AG04449 (cell line): ENCODE measurements around the gene LHFPL4.
"Not testable (repeated sequence)": the region's sequence is repeated elsewhere in the genome, so short reads cannot be mapped to it uniquely, and the experiment has no call there.

ENCODE experiments used
- CTCF ChIA-PET: fragments of 350-600 bp; formaldehyde crosslinking; extraction: SDS; loops from one replicate; lab custom pipeline; 2021; ENCODE audit warnings: antibody characterized with exemption; lab: Yijun Ruan, JAX
- POLR2A ChIA-PET: fragments of 400-600, 350-600 bp; formaldehyde crosslinking; extraction: SDS; loops from one replicate; lab custom pipeline; 2020; ENCODE audit warnings: antibody characterized with exemption, inconsistent platforms; lab: Yijun Ruan, JAX
- DNase-seq: peaks from one replicate; pipeline ENCODE4 v3.0.0-alpha.2; 2010; ENCODE audit warnings: low read depth, low spot score
- H3K4me3 ChIP-seq: 2 replicates; pipeline ENCODE4 v1.5.1; 2011; ENCODE audit warnings: low read depth, mild to moderate bottlenecking, control low read depth, low read length
- TF ChIP-seq, protein P1 (sequence below): IDR thresholded peaks from one replicate; pipeline ENCODE4 v1.5.1; 2011; ENCODE audit warnings: mild to moderate bottlenecking, moderate library complexity, low read length, control low read depth, inconsistent platforms; ENCODE audit not compliant: insufficient read depth; ENCODE audit errors: missing control alignments

The LHFPL4 gene

DNA sequence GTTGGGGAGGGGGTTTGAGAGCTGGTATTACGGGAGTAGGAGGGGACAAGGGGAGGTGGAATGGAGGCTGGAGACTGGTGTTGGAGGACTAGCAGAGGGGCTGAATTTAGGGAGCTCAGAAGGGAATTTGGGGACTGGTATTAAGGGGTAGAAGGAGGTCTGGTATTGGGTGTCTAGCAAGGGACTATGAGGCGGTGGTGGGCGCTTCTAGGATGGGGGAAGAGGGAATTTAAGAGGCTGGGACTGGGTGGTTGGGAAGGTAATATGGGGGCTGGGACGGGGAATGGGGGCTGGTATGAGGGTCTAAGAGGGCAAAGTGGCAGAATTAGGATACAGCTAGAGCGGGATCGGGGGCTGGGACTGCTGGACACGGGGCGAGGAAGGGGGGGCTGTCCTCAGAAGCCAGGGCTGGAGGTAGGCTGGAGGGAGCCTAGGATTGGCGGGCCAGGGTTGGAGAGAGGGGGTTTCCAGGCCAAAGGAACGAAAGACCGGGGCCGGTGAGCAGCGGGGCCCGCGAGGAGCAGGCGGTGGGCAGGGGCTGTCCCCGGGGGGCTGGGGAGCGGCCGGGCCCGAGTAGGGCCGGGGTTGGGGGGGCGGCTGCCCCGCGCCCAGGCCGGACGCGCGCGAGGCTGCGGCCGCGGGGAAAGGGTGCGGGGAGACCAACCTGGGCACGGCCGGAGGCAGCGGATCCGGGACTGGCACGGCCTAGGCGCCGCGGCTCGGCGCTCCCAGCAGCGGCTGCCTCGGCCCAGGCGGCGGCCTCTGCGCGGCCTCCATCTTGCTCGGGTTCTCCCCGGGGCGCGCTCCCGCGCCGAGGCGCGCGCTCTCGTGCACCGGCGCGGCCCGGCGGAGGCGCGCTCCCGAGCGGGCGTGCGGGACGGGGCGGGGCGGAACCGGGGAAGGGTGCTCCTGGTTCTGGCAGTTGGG is at the start of gene LHFPL4:
Gene LHFPL4, minus strand, starts transcription at position 802 of the 927 bp plus-strand sequence. CDS start 1,143 bp downstream, outside the sequence.
- DNase-seq: no peak
- no peak within 1 kb of the TSS for H3K4me3 ChIP-seq
- TF ChIP-seq, protein P1, sequence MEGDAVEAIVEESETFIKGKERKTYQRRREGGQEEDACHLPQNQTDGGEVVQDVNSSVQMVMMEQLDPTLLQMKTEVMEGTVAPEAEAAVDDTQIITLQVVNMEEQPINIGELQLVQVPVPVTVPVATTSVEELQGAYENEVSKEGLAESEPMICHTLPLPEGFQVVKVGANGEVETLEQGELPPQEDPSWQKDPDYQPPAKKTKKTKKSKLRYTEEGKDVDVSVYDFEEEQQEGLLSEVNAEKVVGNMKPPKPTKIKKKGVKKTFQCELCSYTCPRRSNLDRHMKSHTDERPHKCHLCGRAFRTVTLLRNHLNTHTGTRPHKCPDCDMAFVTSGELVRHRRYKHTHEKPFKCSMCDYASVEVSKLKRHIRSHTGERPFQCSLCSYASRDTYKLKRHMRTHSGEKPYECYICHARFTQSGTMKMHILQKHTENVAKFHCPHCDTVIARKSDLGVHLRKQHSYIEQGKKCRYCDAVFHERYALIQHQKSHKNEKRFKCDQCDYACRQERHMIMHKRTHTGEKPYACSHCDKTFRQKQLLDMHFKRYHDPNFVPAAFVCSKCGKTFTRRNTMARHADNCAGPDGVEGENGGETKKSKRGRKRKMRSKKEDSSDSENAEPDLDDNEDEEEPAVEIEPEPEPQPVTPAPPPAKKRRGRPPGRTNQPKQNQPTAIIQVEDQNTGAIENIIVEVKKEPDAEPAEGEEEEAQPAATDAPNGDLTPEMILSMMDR: no peak
- ChIA-PET POLR2A (no interaction called here), CTCF (no interaction called here)

GRCh38 chr3:9602620-9603019 is 49.0 kb upstream of the LHFPL4 start:
- POLR2A ChIA-PET: no interaction called here

DNA sequence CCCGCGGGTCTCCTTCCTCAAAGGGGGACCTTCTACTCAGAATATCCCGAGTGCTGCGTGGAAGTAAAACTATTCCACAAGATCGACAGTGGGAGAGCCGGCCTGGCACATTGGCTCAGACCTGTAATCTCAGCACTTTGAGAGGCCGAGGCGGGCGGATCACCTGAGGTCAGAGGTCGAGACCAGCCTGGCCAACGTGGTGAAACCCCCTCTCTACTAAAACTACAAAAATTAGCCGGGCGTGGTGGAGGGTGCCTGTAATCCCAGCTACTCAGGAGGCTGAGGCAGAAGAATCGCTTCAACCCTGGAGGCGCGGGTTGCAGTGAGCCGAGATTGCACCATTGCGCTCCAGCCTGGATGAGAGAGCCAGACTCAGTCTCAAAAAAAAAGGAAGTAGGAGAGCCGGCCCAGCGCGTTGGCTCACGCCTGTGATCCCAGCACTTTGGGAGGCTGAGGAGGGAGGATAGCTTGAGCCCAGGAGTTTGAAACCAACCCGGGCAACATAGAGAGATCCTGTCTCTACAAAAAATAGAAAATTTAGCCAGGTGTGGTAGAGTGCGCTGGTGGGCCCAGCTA is 47.5 kb upstream of the LHFPL4 start:
- DNase-seq, POLR2A ChIA-PET, CTCF ChIA-PET, H3K4me3 ChIP-seq: not testable (repeated sequence)

More at GRCh38 chr3:9602620-9603019, 49.0 kb upstream of the LHFPL4 start:
- TF ChIP-seq, protein P1: no peak
- CTCF ChIA-PET: no interaction called here
- no peak for DNase-seq
- no peak overlapping the region for H3K4me3 ChIP-seq

DNA sequence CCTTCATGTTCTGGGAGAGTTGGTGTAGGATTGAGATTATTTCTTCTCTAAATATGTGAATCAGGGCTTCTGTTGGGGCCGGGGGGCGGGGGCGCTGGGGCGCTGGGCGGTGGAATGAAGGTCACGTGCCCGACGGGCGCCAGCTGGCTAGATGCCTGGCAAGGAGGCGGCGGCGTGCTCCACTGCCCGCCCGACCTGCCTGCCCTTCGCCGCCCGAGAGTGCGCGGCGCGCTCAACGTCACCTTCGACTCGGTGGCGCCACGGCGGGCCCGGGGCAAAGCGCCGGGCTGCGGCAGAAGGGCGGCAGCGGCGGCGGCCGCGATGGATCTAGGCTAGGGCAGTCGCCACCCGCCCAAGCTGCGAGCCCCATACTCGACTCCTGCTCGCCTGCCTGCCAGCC is 47.0 kb upstream of the LHFPL4 start:
- no peak overlapping the region for H3K4me3 ChIP-seq
- POLR2A ChIA-PET: no interaction called here
- no peak for DNase-seq
- CTCF ChIA-PET: no interaction called here
- TF ChIP-seq, protein P1: no peak

GRCh38 chr3:9598783-9599387 is 45.3 kb upstream of the LHFPL4 start:
- POLR2A ChIA-PET: no interaction called here
- CTCF ChIA-PET: no interaction called here
- TF ChIP-seq, protein P1: no peak
- DNase-seq: no peak
- H3K4me3 ChIP-seq: no peak overlapping the region

- ChIA-PET POLR2A (no interaction called here), CTCF (no interaction called here)
- no peak for DNase-seq
- TF ChIP-seq, protein P1: no peak
- no peak overlapping the region for H3K4me3 ChIP-seq
These were observed 42.3 kb upstream of the LHFPL4 start for GRCh38 chr3:9595877-9596276.

DNA sequence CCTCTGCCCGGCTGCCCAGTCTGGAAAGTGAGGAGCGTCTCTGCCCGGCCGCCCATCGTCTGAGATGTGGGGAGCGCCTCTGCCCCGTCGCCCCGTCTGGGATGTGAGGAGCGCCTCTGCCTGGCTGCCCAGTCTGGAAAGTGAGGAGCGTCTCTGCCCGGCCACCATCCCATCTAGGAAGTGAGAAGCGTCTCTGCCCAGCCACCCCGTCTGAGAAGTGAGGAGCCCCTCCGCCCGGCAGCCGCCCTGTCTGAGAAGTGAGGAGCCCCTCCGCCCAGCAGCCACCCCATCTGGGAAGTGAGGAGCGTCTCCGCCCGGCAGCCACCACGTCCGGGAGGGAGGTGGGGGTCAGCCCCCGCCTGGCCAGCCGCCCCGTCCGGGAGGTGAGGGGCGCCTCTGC is 38.2 kb upstream of the LHFPL4 start:
- DNase-seq, CTCF ChIA-PET, POLR2A ChIA-PET, H3K4me3 ChIP-seq: not testable (repeated sequence)
